Astrocyte (in vitro differentiated cells and primary cell): ENCODE data around the gene PPIF.

Experiments
- CTCF ChIP-seq: IDR thresholded peaks from 2 replicates; pipeline ENCODE4 v1.5.1; 2011; ENCODE audit warnings: low read depth, mild to moderate bottlenecking, inconsistent platforms, low read length, moderate library complexity; ENCODE audit not compliant: insufficient read depth
- EZH2 ChIP-seq: IDR thresholded peaks from 2 replicates; pipeline ENCODE4 v1.6.1; 2012; ENCODE audit warnings: mild to moderate bottlenecking, low read length, inconsistent platforms; ENCODE audit not compliant: insufficient read depth

- no peak for TF ChIP-seq EZH2
- TF ChIP-seq CTCF, result no peak
Observed at GRCh38 chr10:79308969-79309665, 38.2 kb upstream of the PPIF start.
